Activated T-cell treated with anti-CD3 and anti-CD28 coated beads, Interleukin-2, amount 50 U/mL, for 4 hours (primary cell): ENCODE measurements around the gene OR10S1. TPM values are rescaled to one million over a fixed set of nuclear protein-coding genes. Genes with fewer than 3 reads are reported as not detected.

Experiments
- total RNA-seq, 3 donors: library from RNA; stranded (reverse); gene quantifications; one replicate each; pipeline ENCODE4 v1.2.1, GENCODE V29; 2021

The OR10S1 gene
- total RNA-seq, 3 donors from 2014 or later: not detected

Other genes starting within 250 kb of the OR10S1 start
- 10 to 100 TPM; 19.9 to 20.6 (median 20.3) TPM for gene ZNF202, start 236.1 kb downstream of the OR10S1 start, total RNA-seq
- not detected for gene OR6X1, start 223.3 kb downstream of the OR10S1 start, total RNA-seq
- gene OR6M1, start 171.4 kb downstream of the OR10S1 start, total RNA-seq: not detected
- gene TMEM225, start 92.1 kb downstream of the OR10S1 start, total RNA-seq: not detected
- gene OR8D4, start 75.6 kb downstream of the OR10S1 start, total RNA-seq: not detected
- not detected for gene OR4D5, start 38.2 kb downstream of the OR10S1 start, total RNA-seq
- not detected for gene OR6T1, start 33.9 kb downstream of the OR10S1 start, total RNA-seq
- gene OR10G6, start 17.4 kb upstream of the OR10S1 start, total RNA-seq: not detected
- gene OR10G4, start 35.2 kb upstream of the OR10S1 start, total RNA-seq: not detected
- not detected for gene OR10G9, start 45.2 kb upstream of the OR10S1 start, total RNA-seq
- gene OR10G8, start 49.0 kb upstream of the OR10S1 start, total RNA-seq: not detected
- not detected for gene OR10G7, start 63.5 kb upstream of the OR10S1 start, total RNA-seq
- gene VWA5A, start 137.7 kb upstream of the OR10S1 start, total RNA-seq: 1 to 10 TPM; 1.5 to 1.8 (median 1.7) TPM
- gene OR10D3, start 205.6 kb upstream of the OR10S1 start, total RNA-seq: not detected